Lower leg skin (tissue), 4 donors: ENCODE data around the gene MINDY4. TPM values are rescaled to one million over a fixed set of nuclear protein-coding genes. Genes with fewer than 3 reads are reported as not detected.

ENCODE experiments used
- DNase-seq, 2 donors: peaks; one replicate each; pipeline ENCODE4 v3.0.0-alpha.2; 2019; ENCODE audit warnings: low spot score in 2 of 2
- H3K4me3 ChIP-seq: fragments of 200-600 bp; sonication (generic); 2 replicates; pipeline ENCODE4 v1.5.1; 2017; ENCODE audit warnings: mild to moderate bottlenecking, low read depth; ENCODE audit not compliant: poor library complexity, severe bottlenecking
- POLR2A ChIP-seq, 2 donors: fragments of 450-650 bp; IDR thresholded peaks; one replicate each; pipeline ENCODE4 v1.6.1; 2016 to 2017; ENCODE audit warnings: antibody characterized with exemption in 2 of 2, mild to moderate bottlenecking in 1 of 2, moderate library complexity in 1 of 2
- WGBS, 2 donors: methylation state at CpG; one replicate each; pipeline ENCODE4 v1.1.5; 2018; 5-methylcytosine and 5-hydroxymethylcytosine counted together
- intact Hi-C: fragments of 100-400 bp; cut with DNase I; formaldehyde crosslinking; loops from one replicate; pipeline ENCODE4 v1.15.0; 2023; ENCODE audit warnings: low total_unique reads
- total RNA-seq, 4 donors: library from RNA; depleted of rRNA; stranded (reverse); fragments of >200 nt; gene quantifications; one replicate each; pipeline ENCODE4 v1.1.0, GENCODE V29; 2016
- TF ChIP-seq, protein P1 (sequence below), 3 donors: fragments of 450-650 bp; IDR thresholded peaks; one replicate each; pipeline ENCODE4 v1.5.1; 2016; ENCODE audit warnings: antibody characterized with exemption in 3 of 3, mild to moderate bottlenecking in 3 of 3, moderate library complexity in 2 of 3

Gene MINDY4
- total RNA-seq, 4 donors from 2014 or later: 4.0 to 4.7 (median 4.4) TPM

- WGBS, 2 donors: 67 to 68% methylated on average over 11 of the region's 11 CpGs
- intact Hi-C loops: no loop called here
- no peak overlapping the region for H3K4me3 ChIP-seq
- no peak for TF ChIP-seq POLR2A (IDR thresholded peaks at IDR 0.05)
- TF ChIP-seq, protein P1, sequence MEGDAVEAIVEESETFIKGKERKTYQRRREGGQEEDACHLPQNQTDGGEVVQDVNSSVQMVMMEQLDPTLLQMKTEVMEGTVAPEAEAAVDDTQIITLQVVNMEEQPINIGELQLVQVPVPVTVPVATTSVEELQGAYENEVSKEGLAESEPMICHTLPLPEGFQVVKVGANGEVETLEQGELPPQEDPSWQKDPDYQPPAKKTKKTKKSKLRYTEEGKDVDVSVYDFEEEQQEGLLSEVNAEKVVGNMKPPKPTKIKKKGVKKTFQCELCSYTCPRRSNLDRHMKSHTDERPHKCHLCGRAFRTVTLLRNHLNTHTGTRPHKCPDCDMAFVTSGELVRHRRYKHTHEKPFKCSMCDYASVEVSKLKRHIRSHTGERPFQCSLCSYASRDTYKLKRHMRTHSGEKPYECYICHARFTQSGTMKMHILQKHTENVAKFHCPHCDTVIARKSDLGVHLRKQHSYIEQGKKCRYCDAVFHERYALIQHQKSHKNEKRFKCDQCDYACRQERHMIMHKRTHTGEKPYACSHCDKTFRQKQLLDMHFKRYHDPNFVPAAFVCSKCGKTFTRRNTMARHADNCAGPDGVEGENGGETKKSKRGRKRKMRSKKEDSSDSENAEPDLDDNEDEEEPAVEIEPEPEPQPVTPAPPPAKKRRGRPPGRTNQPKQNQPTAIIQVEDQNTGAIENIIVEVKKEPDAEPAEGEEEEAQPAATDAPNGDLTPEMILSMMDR (IDR thresholded peaks at IDR 0.05): no peak
- no peak for DNase-seq
Measured at GRCh38 chr7:30731581-30731980, 39.6 kb upstream of the MINDY4 start.

DNA sequence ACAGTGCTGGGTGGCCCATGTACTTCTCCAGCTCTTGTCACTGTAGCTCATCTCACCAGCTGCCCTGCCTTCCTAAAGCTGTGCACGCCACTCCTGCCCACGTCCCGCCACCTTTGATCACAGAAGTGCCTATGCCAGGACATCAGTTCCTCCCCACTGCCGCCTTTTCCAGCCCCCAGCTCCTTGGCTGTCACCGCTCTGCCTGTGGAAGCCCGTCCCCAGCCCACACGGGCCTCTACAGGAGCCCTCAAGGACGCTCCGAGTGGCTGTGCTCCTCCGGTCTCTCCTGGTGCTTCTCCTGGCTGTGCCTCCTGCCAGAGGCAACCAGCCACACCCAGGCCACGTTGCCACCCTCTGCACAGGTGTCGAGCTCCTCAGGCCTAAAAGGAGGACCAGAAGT lies 38.6 kb upstream of the MINDY4 start:
- H3K4me3 ChIP-seq: no peak overlapping the region
- intact Hi-C loops: no loop called here
- 63 to 70% methylated on average over 12 of the region's 12 CpGs for WGBS, 2 donors
- TF ChIP-seq, protein P1 (IDR thresholded peaks at IDR 0.05): no peak
- TF ChIP-seq POLR2A (IDR thresholded peaks at IDR 0.05): no peak
- no peak for DNase-seq

DNA sequence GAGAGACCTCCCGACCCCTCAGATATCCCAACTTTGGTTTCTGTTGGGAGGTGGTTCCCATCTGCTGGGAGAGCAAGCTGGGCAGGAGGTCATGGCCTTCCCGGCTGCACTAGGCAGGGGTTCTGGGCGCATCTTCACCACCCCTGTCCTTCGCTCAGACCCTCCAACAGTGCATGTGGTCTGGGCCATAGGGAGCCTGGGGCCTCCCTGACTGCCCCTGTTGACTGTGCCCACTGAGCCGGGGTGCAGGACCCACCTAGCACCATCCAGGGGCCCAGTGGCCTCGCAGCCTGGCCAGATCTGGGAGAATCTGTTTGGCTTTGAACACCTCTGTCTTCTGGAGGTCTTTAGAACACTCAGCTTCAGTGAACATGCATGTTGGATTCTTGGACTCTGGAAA lies 38.0 kb upstream of the MINDY4 start:
- TF ChIP-seq, protein P1 (IDR thresholded peaks at IDR 0.05): no peak
- intact Hi-C loops: no loop called here
- 90 to 93% methylated on average over 4 to 6 of the region's 6 CpGs for WGBS, 2 donors
- no peak overlapping the region for H3K4me3 ChIP-seq
- DNase-seq: no peak

DNA sequence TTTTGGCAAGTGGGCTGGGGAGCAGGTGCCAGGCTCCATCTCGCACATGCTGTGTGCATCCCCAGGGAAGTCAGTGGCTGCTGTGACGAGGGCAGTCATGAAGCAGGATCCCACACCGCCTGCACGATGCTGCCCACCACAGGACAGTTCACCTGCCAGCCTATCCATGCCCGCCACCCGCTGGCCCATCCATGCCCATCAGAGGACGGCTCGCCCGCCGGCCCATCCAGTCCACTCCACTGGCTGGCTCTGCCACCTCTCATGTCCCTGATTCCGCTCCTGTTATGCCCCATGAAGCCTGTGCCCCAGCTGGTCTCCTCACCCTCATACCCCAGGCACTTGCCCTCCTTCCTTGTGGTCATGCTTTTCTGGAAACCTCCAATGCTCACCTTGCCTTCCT lies 37.5 kb upstream of the MINDY4 start:
- TF ChIP-seq, protein P1 (IDR thresholded peaks at IDR 0.05): no peak
- no peak for TF ChIP-seq POLR2A (IDR thresholded peaks at IDR 0.05)

GRCh38 chr7:30734497-30734896 lies 36.7 kb upstream of the MINDY4 start:
- intact Hi-C loops: no loop called here
- TF ChIP-seq, protein P1 (IDR thresholded peaks at IDR 0.05): no peak
- TF ChIP-seq POLR2A (IDR thresholded peaks at IDR 0.05): no peak
- no peak overlapping the region for H3K4me3 ChIP-seq
- DNase-seq: no peak
- WGBS, 2 donors: 91 to 92% methylated on average over 7 of the region's 7 CpGs

More for the DNA sequence above, 37.5 kb upstream of the MINDY4 start:
- intact Hi-C loops: no loop called here
- H3K4me3 ChIP-seq: no peak overlapping the region
- WGBS, 2 donors: 92 to 96% methylated on average over 11 of the region's 11 CpGs
- no peak for DNase-seq

DNA sequence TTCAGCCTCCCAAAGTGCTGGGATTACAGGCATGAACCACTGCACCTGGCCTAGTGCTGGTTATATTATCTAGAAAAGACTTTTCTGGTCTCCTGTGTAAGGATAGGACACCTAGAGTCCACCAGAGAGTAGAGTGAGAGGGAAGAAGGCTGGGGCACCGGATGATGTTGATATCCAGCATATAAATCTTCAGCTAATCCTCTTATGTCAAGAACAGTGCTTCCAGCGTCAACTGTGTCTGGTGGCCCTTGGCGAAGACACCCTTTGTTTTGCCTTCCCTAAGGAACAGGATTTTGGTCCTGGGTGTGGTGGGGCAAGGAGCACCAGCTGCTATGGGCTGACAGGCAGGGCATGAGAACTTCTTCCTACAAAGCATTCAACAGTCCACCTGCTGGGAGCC lies 35.6 kb upstream of the MINDY4 start:
- no peak overlapping the region for H3K4me3 ChIP-seq
- WGBS, 2 donors: 85 to 93% methylated on average over 3 of the region's 3 CpGs
- TF ChIP-seq, protein P1 (IDR thresholded peaks at IDR 0.05): no peak
- no peak for TF ChIP-seq POLR2A (IDR thresholded peaks at IDR 0.05)
- no peak for DNase-seq
- intact Hi-C loops: no loop called here
